Erythroblast (primary cell): ENCODE measurements around the gene PLXNB1.

ENCODE experiments used
- DNase-seq, 2 experiments: peaks; one replicate each; lab custom pipeline; 2025; lab: John Stamatoyannopoulos, UW
- GATA1 ChIP-seq: IDR thresholded peaks from 2 replicates; pipeline ENCODE4 v1.6.1; 2011; ENCODE audit warnings: low read depth, mild to moderate bottlenecking, control low read depth, low read length, moderate library complexity
- POLR2A ChIP-seq: IDR thresholded peaks from 2 replicates; pipeline ENCODE4 v1.6.1; 2011; ENCODE audit warnings: mild to moderate bottlenecking, low read length

The PLXNB1 gene

GRCh38 chr3:48423883-48424695, 5.8 kb downstream of the PLXNB1 start:
- TF ChIP-seq GATA1 (no peak), POLR2A (no peak)
- DNase-seq, result no peak

DNA sequence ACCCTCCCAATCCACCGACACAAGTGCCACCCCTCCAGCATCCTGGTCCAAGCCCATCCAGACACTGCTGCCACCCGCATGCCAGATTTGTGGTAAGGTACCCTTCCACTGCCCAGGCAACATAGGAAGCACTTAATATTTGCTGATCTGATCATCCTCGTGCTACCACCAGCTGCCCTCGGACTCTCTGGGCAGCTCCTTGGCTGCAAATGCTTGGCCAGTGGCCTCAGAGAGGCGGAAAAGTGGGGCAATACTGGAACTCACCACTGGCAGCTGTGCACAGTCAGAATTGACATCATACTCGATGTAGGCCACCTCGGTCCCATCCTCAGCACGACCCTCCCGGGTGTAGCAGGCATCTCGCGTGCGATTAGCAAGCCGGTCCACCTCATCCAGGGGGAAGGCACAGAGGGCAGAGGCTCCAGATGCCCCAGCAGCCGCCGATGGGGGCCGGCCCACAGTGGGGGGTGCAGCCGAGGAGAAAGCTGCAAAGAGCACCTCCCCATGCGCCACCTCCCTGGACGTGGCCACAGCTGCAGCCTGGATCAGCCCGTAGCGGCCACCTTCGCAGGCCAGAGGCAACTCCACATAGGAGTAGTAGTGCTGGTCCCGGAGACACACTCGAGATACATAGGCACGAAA, 6.5 kb downstream of the PLXNB1 start:
- TF ChIP-seq POLR2A (no peak), GATA1 (no peak)
- DNase-seq, result no peak

- no peak for TF ChIP-seq GATA1
- TF ChIP-seq POLR2A, result no peak
- DNase-seq, result no peak
Observed at GRCh38 chr3:48422681-48423080, 7.2 kb downstream of the PLXNB1 start.

GRCh38 chr3:48422272-48422671, 7.6 kb downstream of the PLXNB1 start:
- TF ChIP-seq GATA1 (no peak), POLR2A (no peak)
- DNase-seq, result no peak

GRCh38 chr3:48420561-48420960, 9.3 kb downstream of the PLXNB1 start:
- TF ChIP-seq GATA1 (no peak), POLR2A (no peak)
- no peak for DNase-seq

DNA sequence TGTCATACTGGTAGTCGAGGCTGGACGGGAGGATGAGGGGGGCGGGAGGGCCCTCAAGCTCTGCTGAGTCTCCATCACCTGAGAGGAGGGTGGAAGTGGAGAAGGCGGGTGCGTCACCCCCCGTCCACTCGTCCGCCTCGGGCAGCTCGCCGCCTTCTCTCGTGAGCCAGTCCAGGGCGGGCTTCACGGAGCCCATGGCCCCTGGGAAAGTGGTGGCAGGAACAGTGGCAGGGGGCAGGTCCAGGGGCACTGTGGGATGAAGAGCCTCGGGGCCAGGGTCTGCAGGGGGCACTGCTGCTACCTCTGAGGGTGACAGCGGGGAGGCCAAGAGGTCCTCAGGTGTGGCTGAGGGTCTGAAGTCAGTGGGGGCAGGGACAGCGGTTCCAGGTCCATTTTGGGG, 10.3 kb downstream of the PLXNB1 start:
- no peak for TF ChIP-seq POLR2A
- TF ChIP-seq GATA1, result no peak
- no peak for DNase-seq

- DNase-seq, result no peak
- TF ChIP-seq POLR2A, result no peak
Observed at GRCh38 chr3:48419149-48419548, 10.7 kb downstream of the PLXNB1 start.

- no peak for DNase-seq
- no peak for TF ChIP-seq POLR2A
- no peak for TF ChIP-seq GATA1
Observed at GRCh38 chr3:48418651-48419050, 11.2 kb downstream of the PLXNB1 start.

GRCh38 chr3:48418140-48418539, 11.7 kb downstream of the PLXNB1 start:
- no peak for DNase-seq
- no peak for TF ChIP-seq POLR2A
- no peak for TF ChIP-seq GATA1

- TF ChIP-seq POLR2A (no peak), GATA1 (no peak)
- no peak for DNase-seq
Observed at GRCh38 chr3:48417529-48418108, 12.3 kb downstream of the PLXNB1 start.

- DNase-seq, result no peak
- TF ChIP-seq POLR2A, result no peak
- no peak for TF ChIP-seq GATA1
Observed at GRCh38 chr3:48416546-48416945, 13.3 kb downstream of the PLXNB1 start.

- TF ChIP-seq POLR2A (no peak), GATA1 (no peak)
- DNase-seq, result no peak
Observed at GRCh38 chr3:48416091-48416505, 13.8 kb downstream of the PLXNB1 start.

- TF ChIP-seq GATA1 (no peak), POLR2A (no peak)
- no peak for DNase-seq
Observed at GRCh38 chr3:48415251-48415953, 14.5 kb downstream of the PLXNB1 start.
